IMR-90 (cell line): ENCODE measurements around the gene ZNF783. TPM values are rescaled to one million over a fixed set of nuclear protein-coding genes. Genes with fewer than 3 reads are reported as not detected.

Experiments
- ATAC-seq: fragments of 200-7000 bp; cut with Tn5 transposase; 2 replicates; pipeline ENCODE4 v1.9.1; 2020; ENCODE audit warnings: low read depth, mild to moderate bottlenecking, moderate library complexity
- BruUV-seq: library from RNA; stranded (reverse); fragments of 400-500 nt; replicated peaks from 2 replicates; lab custom pipeline; 2021; lab: Mats Ljungman, UMichigan
- CTCF ChIA-PET: fragments of 300-600 bp; formaldehyde crosslinking; extraction: SDS; loops from one replicate; lab custom pipeline; 2021; ENCODE audit warnings: antibody characterized with exemption; lab: Yijun Ruan, JAX
- POLR2A ChIA-PET: fragments of 300-600 bp; sonication (Branson Sonifier 250); formaldehyde crosslinking; loops from one replicate; lab custom pipeline; 2022; ENCODE audit warnings: antibody characterized with exemption; ENCODE audit not compliant: unreplicated experiment; lab: Charles Lee
- DNase-seq: peaks from one replicate; pipeline ENCODE4 v3.0.0; 2013
- H2AFZ ChIP-seq: replicated peaks from 2 replicates; pipeline ENCODE3; 2013; ENCODE audit warnings: low read length, mild to moderate bottlenecking; ENCODE audit not compliant: poor library complexity
- H2AK5ac ChIP-seq: 2 replicates; pipeline ENCODE4 v1.6.1; 2013; ENCODE audit warnings: low read depth, low read length, inconsistent platforms
- H2AK9ac ChIP-seq: replicated peaks from 2 replicates; pipeline ENCODE3; 2013; ENCODE audit warnings: mild to moderate bottlenecking, low read depth, low read length, moderate library complexity; ENCODE audit not compliant: poor library complexity
- H2BK120ac ChIP-seq: 2 replicates; pipeline ENCODE4 v1.6.1; 2013; ENCODE audit warnings: low read depth, low read length, inconsistent platforms
- H2BK15ac ChIP-seq: 3 replicates; pipeline ENCODE4 v1.6.1; 2013; ENCODE audit warnings: low read depth, low read length, inconsistent platforms
- H2BK20ac ChIP-seq: 2 replicates; pipeline ENCODE4 v1.6.1; 2013; ENCODE audit warnings: low read depth, mild to moderate bottlenecking, inconsistent platforms, low read length, moderate library complexity
- H2BK5ac ChIP-seq: 2 replicates; pipeline ENCODE4 v1.6.1; 2013; ENCODE audit warnings: mild to moderate bottlenecking, low read depth, low read length, inconsistent platforms; ENCODE audit not compliant: poor library complexity, severe bottlenecking
- H3K14ac ChIP-seq: replicated peaks from 2 replicates; pipeline ENCODE4 v1.6.1; 2013; ENCODE audit warnings: low read depth, low read length, inconsistent platforms
- H3K18ac ChIP-seq: 2 replicates; pipeline ENCODE4 v1.6.1; 2013; ENCODE audit warnings: low read depth, low read length, control low read depth
- H3K23ac ChIP-seq: 2 replicates; pipeline ENCODE4 v1.6.1; 2013; ENCODE audit warnings: low read depth, low read length, inconsistent platforms
- H3K27ac ChIP-seq: 2 replicates; pipeline ENCODE4 v1.5.1; 2013; ENCODE audit warnings: mild to moderate bottlenecking, control low read depth, low read length; ENCODE audit not compliant: insufficient read depth
- H3K27me3 ChIP-seq: 2 replicates; pipeline ENCODE4 v1.6.1; 2013; ENCODE audit warnings: low read length; ENCODE audit not compliant: control insufficient read depth, insufficient read depth
- H3K36me3 ChIP-seq: 2 replicates; pipeline ENCODE4 v1.6.1; 2013; ENCODE audit warnings: low read length, mixed read lengths; ENCODE audit not compliant: control insufficient read depth, insufficient read depth
- H3K4ac ChIP-seq: 2 replicates; pipeline ENCODE4 v1.6.1; 2013; ENCODE audit warnings: low read depth, low read length, inconsistent platforms
- H3K4me1 ChIP-seq: 2 replicates; pipeline ENCODE4 v1.6.1; 2013; ENCODE audit warnings: low read length, mixed read lengths; ENCODE audit not compliant: control insufficient read depth, insufficient read depth
- H3K4me2 ChIP-seq: 2 replicates; pipeline ENCODE4 v1.6.1; 2013; ENCODE audit warnings: low read depth, mild to moderate bottlenecking, control low read depth, low read length, moderate library complexity
- H3K4me3 ChIP-seq: 2 replicates; pipeline ENCODE4 v1.5.1; 2013; ENCODE audit warnings: low read depth, mild to moderate bottlenecking, control low read depth, low read length, moderate library complexity; ENCODE audit not compliant: insufficient read depth
- H3K56ac ChIP-seq: 2 replicates; pipeline ENCODE4 v1.6.1; 2013; ENCODE audit warnings: low read length, inconsistent platforms; ENCODE audit not compliant: insufficient read depth; ENCODE audit errors: extremely low read depth
- H3K79me1 ChIP-seq, 2 experiments: 2 replicates each; pipeline ENCODE4 v1.6.1; 2013; ENCODE audit warnings: low read length in 2 of 2, inconsistent platforms in 1 of 2, low read depth in 1 of 2
- H3K9ac ChIP-seq: 2 replicates; pipeline ENCODE4 v1.6.1; 2013; ENCODE audit warnings: low read depth, low read length, control low read depth
- H3K9me1 ChIP-seq: 2 replicates; pipeline ENCODE4 v1.6.1; 2013; ENCODE audit warnings: low read length, inconsistent platforms; ENCODE audit not compliant: insufficient read depth
- H3K9me3 ChIP-seq: 2 replicates; pipeline ENCODE4 v1.6.1; 2013; ENCODE audit warnings: low read length; ENCODE audit not compliant: control insufficient read depth, insufficient read depth
- H4K20me1 ChIP-seq: 2 replicates; pipeline ENCODE4 v1.6.1; 2013; ENCODE audit warnings: low read length, inconsistent platforms; ENCODE audit not compliant: insufficient read depth
- H4K5ac ChIP-seq: 2 replicates; pipeline ENCODE4 v1.6.1; 2013; ENCODE audit warnings: mild to moderate bottlenecking, low read depth, low read length, control low read depth
- H4K8ac ChIP-seq, 2 experiments: 2 replicates each; pipeline ENCODE4 v1.6.1; 2013; ENCODE audit warnings: low read depth in 2 of 2, low read length in 2 of 2, control low read depth in 1 of 2, inconsistent platforms in 1 of 2
- H4K91ac ChIP-seq: 2 replicates; pipeline ENCODE4 v1.6.1; 2013; ENCODE audit warnings: low read depth, low read length, inconsistent platforms; ENCODE audit not compliant: insufficient read depth
- BHLHE40 ChIP-seq: fragments of 150-350 bp; IDR thresholded peaks from 2 replicates; pipeline ENCODE4 v1.6.1; 2016; ENCODE audit warnings: mild to moderate bottlenecking, low read depth, low read length
- CEBPB ChIP-seq: IDR thresholded peaks from 2 replicates; pipeline ENCODE4 v1.6.1; 2012; ENCODE audit warnings: low read depth, low read length, improper control_type of control experiment
- CHD1 ChIP-seq: IDR thresholded peaks from 2 replicates; pipeline ENCODE4 v1.6.1; 2012; ENCODE audit warnings: low read depth, low read length, improper control_type of control experiment
- ELK1 ChIP-seq: fragments of 150-350 bp; IDR thresholded peaks from 2 replicates; pipeline ENCODE4 v1.6.1; 2016; ENCODE audit warnings: low read depth, mild to moderate bottlenecking, low read length, moderate library complexity, borderline replicate concordance
- FOS ChIP-seq: fragments of 150-350 bp; IDR thresholded peaks from 2 replicates; pipeline ENCODE4 v1.6.1; 2016; ENCODE audit warnings: low read depth, low read length
- MAFK ChIP-seq: IDR thresholded peaks from 2 replicates; pipeline ENCODE4 v1.6.1; 2012; ENCODE audit warnings: low read depth, low read length, improper control_type of control experiment
- MAZ ChIP-seq: IDR thresholded peaks from 2 replicates; pipeline ENCODE4 v1.6.1; 2012; ENCODE audit warnings: low read depth, mild to moderate bottlenecking, low read length, improper control_type of control experiment, moderate library complexity, borderline replicate concordance
- MXI1 ChIP-seq: IDR thresholded peaks from 2 replicates; pipeline ENCODE4 v1.6.1; 2012; ENCODE audit warnings: low read depth, mild to moderate bottlenecking, low read length, moderate library complexity, borderline replicate concordance
- NFE2L2 ChIP-seq: fragments of 150-350 bp; IDR thresholded peaks from 2 replicates; pipeline ENCODE4 v1.6.1; 2016; ENCODE audit warnings: low read depth, mild to moderate bottlenecking, low read length
- POLR2A ChIP-seq: IDR thresholded peaks from 2 replicates; pipeline ENCODE4 v1.6.1; 2012; ENCODE audit warnings: mild to moderate bottlenecking, low read depth, low read length
- RAD21 ChIP-seq: IDR thresholded peaks from 2 replicates; pipeline ENCODE4 v1.6.1; 2012; ENCODE audit warnings: low read length, improper control_type of control experiment
- RCOR1 ChIP-seq: IDR thresholded peaks from 2 replicates; pipeline ENCODE4 v1.6.1; 2012; ENCODE audit warnings: mild to moderate bottlenecking, low read length, improper control_type of control experiment; ENCODE audit not compliant: insufficient replicate concordance
- RFX5 ChIP-seq: IDR thresholded peaks from 2 replicates; pipeline ENCODE4 v1.8.0; 2012; ENCODE audit warnings: low read depth, mild to moderate bottlenecking, low read length, moderate library complexity
- SMC3 ChIP-seq: fragments of 150-350 bp; IDR thresholded peaks from 2 replicates; pipeline ENCODE4 v1.6.1; 2016; ENCODE audit warnings: low read depth, mild to moderate bottlenecking, antibody characterized with exemption, low read length, moderate library complexity
- USF2 ChIP-seq: fragments of 150-350 bp; IDR thresholded peaks from 2 replicates; pipeline ENCODE4 v1.6.1; 2017; ENCODE audit warnings: mild to moderate bottlenecking, antibody characterized with exemption, low read length, low read depth
- WGBS, 2 experiments: methylation state at CpG; one replicate each; pipeline versions ENCODE4 v1.1.5 to v1.1.7; 2013; ENCODE audit warnings: missing lambda C conversion rate in 2 of 2; ENCODE audit not compliant: insufficient read length in 1 of 2; ENCODE audit errors: extremely low coverage in 2 of 2; 5-methylcytosine and 5-hydroxymethylcytosine counted together
- dilution Hi-C: fragments of 300-500 bp; cut with HindIII; formaldehyde crosslinking; loops from one replicate; pipeline ENCODE4 v1.14.3; 2018; ENCODE audit warnings: low sequenced_read_pairs; ENCODE audit not compliant: unreplicated experiment
- in situ Hi-C: fragments of 300-500 bp; cut with MboI; formaldehyde crosslinking; loops from 3 replicates; pipeline ENCODE4 v1.14.3; 2019; ENCODE audit warnings: low sequenced_read_pairs, inconsistent platforms, mixed read lengths
- intact Hi-C: fragments of 100-400 bp; cut with micrococcal nuclease; formaldehyde crosslinking; loops from 2 replicates; pipeline ENCODE4 v1.10.0; 2022
- polyA plus RNA-seq, 3 experiments: library from polyadenylated mRNA; depleted of rRNA; stranded (reverse); fragments of >200 nt; gene quantifications; 2 replicates each; pipeline ENCODE4 v1.2.3, GENCODE V29; 2012; ENCODE audit warnings: low replicate concordance in 1 of 3
- total RNA-seq: library from RNA; depleted of rRNA; stranded (reverse); fragments of >200 nt; gene quantifications from 2 replicates; pipeline ENCODE4 v1.2.3, GENCODE V29; 2012
- TF ChIP-seq, protein P1 (sequence below): conservative IDR thresholded peaks from 2 replicates; pipeline ENCODE4 v1.5.1; 2012; ENCODE audit warnings: mild to moderate bottlenecking, low read depth, low read length, improper control_type of control experiment

Gene ZNF783
- total and polyA plus RNA-seq, 2 of the 4 experiments (the other 2 are of a cell fraction) = 2.3 to 7.2 TPM

GRCh38 chr7:149285603-149286002 lies 23.6 kb downstream of the ZNF783 start:
- Histone ChIP-seq H3K23ac (peak overlapping the region; percentile 95), H2AFZ (peak overlapping the region; percentile 96), H3K9me3 (no peaks in the 10 kb centered on the region), H3K27me3 (no peaks in the 10 kb centered on the region), H3K4me1 (0 out of 2 replicates have a peak, but pooled peaks cover 2% of the 10 kb centered on the region), H3K56ac (no peak overlapping the region), H3K79me1 (peaks cover 0 to 3% of the 10 kb centered on the region in 2 experiments; a peak in 1 of 4 replicates), H3K9me1 (peaks cover 5% of the 10 kb centered on the region), H4K20me1 (peaks cover 4% of the 10 kb centered on the region), H3K4me2 (peak overlapping the region; percentile 74), H2BK5ac (no peak overlapping the region), H3K18ac (no peak overlapping the region), H4K5ac (no peak overlapping the region), H3K4ac (peak overlapping the region; percentile 90), H2AK9ac (peak overlapping the region; percentile 95), H2AK5ac (no peak overlapping the region), H4K8ac (peak overlapping the region in 1 of 2 experiments; percentile 36; a peak in 1 of 4 replicates), H3K4me3 (peak overlapping the region; percentile 69), H3K27ac (no peak overlapping the region; the same call in 1 of the 2 replicates), H2BK20ac (no peak overlapping the region), H3K14ac (peak overlapping the region; percentile 87), H4K91ac (peak overlapping the region; percentile 26), H2BK15ac (no peak overlapping the region), H2BK120ac (peak overlapping the region; percentile 27; the same call in 1 of the 2 replicates), H3K9ac (peak overlapping the region; percentile 19), H3K36me3 (peaks cover 13% of the 10 kb centered on the region)
- ChIA-PET CTCF (no interaction called here), POLR2A (no interaction called here)
- no TSS peak for BruUV-seq
- no peak for TF ChIP-seq RFX5
- no peak for TF ChIP-seq SMC3
- no peak for TF ChIP-seq POLR2A
- TF ChIP-seq MXI1 = no peak
- TF ChIP-seq FOS = no peak
- no peak for TF ChIP-seq MAZ
- TF ChIP-seq RAD21 = no peak
- TF ChIP-seq MAFK = no peak
- TF ChIP-seq RCOR1 = no peak
- TF ChIP-seq ELK1 = no peak
- TF ChIP-seq BHLHE40 = no peak
- no peak for TF ChIP-seq USF2
- no peak for TF ChIP-seq NFE2L2
- TF ChIP-seq, protein P1, sequence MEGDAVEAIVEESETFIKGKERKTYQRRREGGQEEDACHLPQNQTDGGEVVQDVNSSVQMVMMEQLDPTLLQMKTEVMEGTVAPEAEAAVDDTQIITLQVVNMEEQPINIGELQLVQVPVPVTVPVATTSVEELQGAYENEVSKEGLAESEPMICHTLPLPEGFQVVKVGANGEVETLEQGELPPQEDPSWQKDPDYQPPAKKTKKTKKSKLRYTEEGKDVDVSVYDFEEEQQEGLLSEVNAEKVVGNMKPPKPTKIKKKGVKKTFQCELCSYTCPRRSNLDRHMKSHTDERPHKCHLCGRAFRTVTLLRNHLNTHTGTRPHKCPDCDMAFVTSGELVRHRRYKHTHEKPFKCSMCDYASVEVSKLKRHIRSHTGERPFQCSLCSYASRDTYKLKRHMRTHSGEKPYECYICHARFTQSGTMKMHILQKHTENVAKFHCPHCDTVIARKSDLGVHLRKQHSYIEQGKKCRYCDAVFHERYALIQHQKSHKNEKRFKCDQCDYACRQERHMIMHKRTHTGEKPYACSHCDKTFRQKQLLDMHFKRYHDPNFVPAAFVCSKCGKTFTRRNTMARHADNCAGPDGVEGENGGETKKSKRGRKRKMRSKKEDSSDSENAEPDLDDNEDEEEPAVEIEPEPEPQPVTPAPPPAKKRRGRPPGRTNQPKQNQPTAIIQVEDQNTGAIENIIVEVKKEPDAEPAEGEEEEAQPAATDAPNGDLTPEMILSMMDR = no peak
- no peak for TF ChIP-seq CHD1
- TF ChIP-seq CEBPB = no peak
- dilution Hi-C loops = no loop called here
- in situ Hi-C loops = no loop called here
- no CpG with 5 or more reads among the region's 11 CpGs for WGBS, 2 experiments
- DNase-seq (peak; percentile 11), ATAC-seq (peak; percentile 51)
- intact Hi-C loops = no loop called here
